Activated CD8-positive, alpha-beta T cell treated with anti-CD3 and anti-CD28 coated beads for 36 hours (primary cell): ENCODE data around the gene SMIM38. TPM values are rescaled to one million over a fixed set of nuclear protein-coding genes. Genes with fewer than 3 reads are reported as not detected.
A peak's percentile ranks its signal among the peaks of the same experiment; 100 is the strongest.

Experiments
- ATAC-seq: fragments of 200-7000 bp; cut with Tn5 transposase; one replicate; pipeline ENCODE4 v1.10.0; 2021; ENCODE audit warnings: mild to moderate bottlenecking, moderate library complexity
- CTCF ChIA-PET: fragments of 350-600 bp; sonication (Branson Sonifier 250); formaldehyde crosslinking; loops from one replicate; lab custom pipeline; 2021; ENCODE audit warnings: antibody characterized with exemption; lab: Charles Lee
- POLR2A ChIA-PET: fragments of 350-600 bp; sonication (Branson Sonifier 250); formaldehyde crosslinking; loops from one replicate; lab custom pipeline; 2021; ENCODE audit warnings: antibody characterized with exemption; lab: Charles Lee
- DNase-seq: peaks from one replicate; pipeline ENCODE4 v3.0.0-alpha.2; 2020
- H3K27ac Mint-ChIP-seq: one replicate; pipeline ENCODE4 v1.8.0; 2021; ENCODE audit warnings: mild to moderate bottlenecking, mixed read lengths
- H3K27me3 Mint-ChIP-seq: one replicate; pipeline ENCODE4 v1.8.0; 2021; ENCODE audit warnings: mixed read lengths
- H3K36me3 Mint-ChIP-seq: one replicate; pipeline ENCODE4 v1.8.0; 2021; ENCODE audit warnings: low read depth, mixed read lengths
- H3K4me1 Mint-ChIP-seq: one replicate; pipeline ENCODE4 v1.8.0; 2021; ENCODE audit warnings: low read depth, mixed read lengths
- H3K4me3 Mint-ChIP-seq: one replicate; pipeline ENCODE4 v1.8.0; 2021; ENCODE audit warnings: mild to moderate bottlenecking, moderate library complexity, mixed read lengths
- H3K9me3 Mint-ChIP-seq: one replicate; pipeline ENCODE4 v1.8.0; 2021; ENCODE audit warnings: mixed read lengths
- intact Hi-C: fragments of 100-400 bp; cut with micrococcal nuclease; formaldehyde crosslinking; loops from one replicate; pipeline ENCODE4 v1.10.0; 2022
- total RNA-seq, 2 experiments: library from RNA; stranded (reverse); gene quantifications; one replicate each; pipeline ENCODE4 v1.2.3, GENCODE V29; 2021
- TF ChIP-seq, protein P1 (sequence below): fragments of 200-600 bp; IDR thresholded peaks from one replicate; pipeline ENCODE4 v1.8.0; 2022; ENCODE audit warnings: antibody characterized with exemption, mild to moderate bottlenecking

SMIM38 gene
- total RNA-seq, 2 experiments from 2014 or later: 0.31 to 0.77 TPM

GRCh38 chr11:69196783-69197169 is 41.0 kb downstream of the SMIM38 start:
- intact Hi-C loops: no loop called here
- TF ChIP-seq, protein P1, sequence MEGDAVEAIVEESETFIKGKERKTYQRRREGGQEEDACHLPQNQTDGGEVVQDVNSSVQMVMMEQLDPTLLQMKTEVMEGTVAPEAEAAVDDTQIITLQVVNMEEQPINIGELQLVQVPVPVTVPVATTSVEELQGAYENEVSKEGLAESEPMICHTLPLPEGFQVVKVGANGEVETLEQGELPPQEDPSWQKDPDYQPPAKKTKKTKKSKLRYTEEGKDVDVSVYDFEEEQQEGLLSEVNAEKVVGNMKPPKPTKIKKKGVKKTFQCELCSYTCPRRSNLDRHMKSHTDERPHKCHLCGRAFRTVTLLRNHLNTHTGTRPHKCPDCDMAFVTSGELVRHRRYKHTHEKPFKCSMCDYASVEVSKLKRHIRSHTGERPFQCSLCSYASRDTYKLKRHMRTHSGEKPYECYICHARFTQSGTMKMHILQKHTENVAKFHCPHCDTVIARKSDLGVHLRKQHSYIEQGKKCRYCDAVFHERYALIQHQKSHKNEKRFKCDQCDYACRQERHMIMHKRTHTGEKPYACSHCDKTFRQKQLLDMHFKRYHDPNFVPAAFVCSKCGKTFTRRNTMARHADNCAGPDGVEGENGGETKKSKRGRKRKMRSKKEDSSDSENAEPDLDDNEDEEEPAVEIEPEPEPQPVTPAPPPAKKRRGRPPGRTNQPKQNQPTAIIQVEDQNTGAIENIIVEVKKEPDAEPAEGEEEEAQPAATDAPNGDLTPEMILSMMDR: no peak
- no peak overlapping the region for H3K27ac Mint-ChIP-seq
- CTCF ChIA-PET: no interaction called here
- no peaks in the 10 kb centered on the region for H3K36me3 Mint-ChIP-seq
- ATAC-seq (no peak), DNase-seq (no peak)
- peaks cover 2% of the 10 kb centered on the region for H3K27me3 Mint-ChIP-seq
- H3K9me3 Mint-ChIP-seq: peaks cover 5% of the 10 kb centered on the region
- POLR2A ChIA-PET: no interaction called here
- H3K4me3 Mint-ChIP-seq: no peak overlapping the region
- H3K4me1 Mint-ChIP-seq: peaks cover 9% of the 10 kb centered on the region

- ATAC-seq (no peak), DNase-seq (peak; percentile 17)
- no peak overlapping the region for H3K27ac Mint-ChIP-seq
- peaks cover 2% of the 10 kb centered on the region for H3K27me3 Mint-ChIP-seq
- H3K9me3 Mint-ChIP-seq: peaks cover 5% of the 10 kb centered on the region
- intact Hi-C loops: no loop called here
- ChIA-PET POLR2A (no interaction called here), CTCF (no interaction called here)
- peaks cover 7% of the 10 kb centered on the region for H3K4me1 Mint-ChIP-seq
- no peaks in the 10 kb centered on the region for H3K36me3 Mint-ChIP-seq
- no peak overlapping the region for H3K4me3 Mint-ChIP-seq
- TF ChIP-seq, protein P1: no peak
Measured at GRCh38 chr11:69198891-69199582, 43.3 kb downstream of the SMIM38 start.

GRCh38 chr11:69199583-69200315 is 44.0 kb downstream of the SMIM38 start:
- H3K27me3 Mint-ChIP-seq: peaks cover 2% of the 10 kb centered on the region
- no peak overlapping the region for H3K27ac Mint-ChIP-seq
- DNase-seq: no peak
- H3K9me3 Mint-ChIP-seq: no peaks in the 10 kb centered on the region
- ChIA-PET POLR2A (no interaction called here), CTCF (no interaction called here)
- peaks cover 7% of the 10 kb centered on the region for H3K4me1 Mint-ChIP-seq
- H3K36me3 Mint-ChIP-seq: no peaks in the 10 kb centered on the region
- TF ChIP-seq, protein P1: no peak
- intact Hi-C loops: no loop called here
- no peak for ATAC-seq
- H3K4me3 Mint-ChIP-seq: no peak overlapping the region

GRCh38 chr11:69200331-69201065 is 44.8 kb downstream of the SMIM38 start:
- ATAC-seq (no peak), DNase-seq (no peak)
- peaks cover 7% of the 10 kb centered on the region for H3K4me1 Mint-ChIP-seq
- TF ChIP-seq, protein P1: no peak
- no peak overlapping the region for H3K4me3 Mint-ChIP-seq
- H3K27ac Mint-ChIP-seq: no peak overlapping the region
- peaks cover 2% of the 10 kb centered on the region for H3K27me3 Mint-ChIP-seq
- no peaks in the 10 kb centered on the region for H3K9me3 Mint-ChIP-seq
- ChIA-PET CTCF (no interaction called here), POLR2A (no interaction called here)
- H3K36me3 Mint-ChIP-seq: no peaks in the 10 kb centered on the region
- intact Hi-C loops: no loop called here

GRCh38 chr11:69201066-69201365 is 45.3 kb downstream of the SMIM38 start:
- TF ChIP-seq, protein P1: no peak
- ChIA-PET POLR2A (no interaction called here), CTCF (no interaction called here)
- Mint-ChIP-seq H3K9me3 (no peaks in the 10 kb centered on the region), H3K4me3 (no peak overlapping the region), H3K27me3 (peaks cover 2% of the 10 kb centered on the region), H3K27ac (no peak overlapping the region), H3K36me3 (no peaks in the 10 kb centered on the region), H3K4me1 (peaks cover 7% of the 10 kb centered on the region)
- ATAC-seq (no peak), DNase-seq (no peak)
- intact Hi-C loops: no loop called here
